Erythroblast (primary cell): ENCODE data around the gene CARNS1.

ENCODE experiments used
- GATA1 ChIP-seq: IDR thresholded peaks from 2 replicates; pipeline ENCODE4 v1.6.1; 2011; ENCODE audit warnings: low read depth, mild to moderate bottlenecking, control low read depth, low read length, moderate library complexity
- POLR2A ChIP-seq: IDR thresholded peaks from 2 replicates; pipeline ENCODE4 v1.6.1; 2011; ENCODE audit warnings: mild to moderate bottlenecking, low read length

- no peak for TF ChIP-seq POLR2A
- no peak for TF ChIP-seq GATA1
These were observed 38.3 kb upstream of the CARNS1 start for GRCh38 chr11:67376873-67377808.
